ENCODE data around the gene SFXN2.

GRCh38 chr10:102701796-102702195 is 12.6 kb upstream of the SFXN2 start:
- TF ChIP-seq CTCF (IDR thresholded peaks at IDR 0.05): no peak
- no peak for TF ChIP-seq POLR2A (IDR thresholded peaks at IDR 0.05; ENCODE audit: low read depth)
